HepG2 (cell line): ENCODE results near the gene RPS6KB2. TPM values are rescaled to one million over a fixed set of nuclear protein-coding genes. Genes with fewer than 3 reads are reported as not detected.

Experiments
- CBFB ChIP-seq: sonication (generic); formaldehyde crosslinking; IDR thresholded peaks from 2 replicates; pipeline ENCODE4 v1.4.0; 2020; ENCODE audit warnings: missing genetic modification reagents
- CC2D1A ChIP-seq: sonication (generic); formaldehyde crosslinking; IDR thresholded peaks from 2 replicates; pipeline ENCODE4 v1.8.1; 2023; ENCODE audit warnings: mild to moderate bottlenecking, missing genetic modification reagents
- CENPBD1 ChIP-seq: sonication (generic); formaldehyde crosslinking; IDR thresholded peaks from 2 replicates; pipeline ENCODE4 v1.8.0; 2022; ENCODE audit warnings: missing genetic modification reagents, low read depth, mild to moderate bottlenecking, borderline replicate concordance
- IRF9 ChIP-seq: sonication (generic); formaldehyde crosslinking; IDR thresholded peaks from 2 replicates; pipeline ENCODE4 v1.8.0; 2022; ENCODE audit warnings: missing genetic modification reagents, mild to moderate bottlenecking, borderline replicate concordance
- KLF11 ChIP-seq: IDR thresholded peaks from 2 replicates; pipeline ENCODE4 v1.6.1; 2016; ENCODE audit warnings: missing compliant biosample characterization
- NAIF1 ChIP-seq: sonication (generic); formaldehyde crosslinking; IDR thresholded peaks from 2 replicates; pipeline ENCODE4 v1.5.0; 2020; ENCODE audit warnings: mild to moderate bottlenecking, missing genetic modification reagents, borderline replicate concordance
- NR2F6 ChIP-seq, 2 experiments: IDR thresholded peaks; 2 replicates each; pipeline ENCODE4 v1.6.1; 2016; ENCODE audit warnings: antibody characterized with exemption in 1 of 2, mild to moderate bottlenecking in 1 of 2
- SCMH1 ChIP-seq: sonication (generic); formaldehyde crosslinking; IDR thresholded peaks from 2 replicates; pipeline ENCODE4 v1.9.0; 2021; ENCODE audit warnings: missing genetic modification reagents, mild to moderate bottlenecking, borderline replicate concordance
- SETDB1 ChIP-seq: sonication (generic); formaldehyde crosslinking; IDR thresholded peaks from 2 replicates; pipeline ENCODE4 v1.5.1; 2020; ENCODE audit warnings: missing genetic modification reagents, mild to moderate bottlenecking, borderline replicate concordance
- SMAD3 ChIP-seq: sonication (generic); formaldehyde crosslinking; IDR thresholded peaks from 2 replicates; pipeline ENCODE4 v1.4.0; 2020; ENCODE audit warnings: missing genetic modification reagents
- SP1 ChIP-seq, 2 experiments: fragments of 450-650 bp in 1 of 2; sonication (generic) in 1 of 2; formaldehyde crosslinking in 1 of 2; IDR thresholded peaks; 2 replicates each; pipeline versions ENCODE4 v1.4.0 to v1.6.1; 2016 to 2020; ENCODE audit warnings: missing genetic modification reagents in 1 of 2
- THAP8 ChIP-seq: sonication (generic); formaldehyde crosslinking; IDR thresholded peaks from 2 replicates; pipeline ENCODE4 v1.5.1; 2020; ENCODE audit warnings: missing genetic modification reagents, mild to moderate bottlenecking, borderline replicate concordance
- U2AF2 ChIP-seq: fragments of 200-400 bp; formaldehyde crosslinking; IDR thresholded peaks from 2 replicates; pipeline ENCODE4 v1.6.1; 2017; ENCODE audit warnings: low read depth, mild to moderate bottlenecking, low read length
- ZEB1 ChIP-seq: IDR thresholded peaks from 2 replicates; pipeline ENCODE4 v1.6.1; 2012; ENCODE audit warnings: mild to moderate bottlenecking, low read depth, inconsistent platforms; ENCODE audit not compliant: insufficient replicate concordance
- ZKSCAN8 ChIP-seq: IDR thresholded peaks from 2 replicates; pipeline ENCODE4 v1.6.1; 2016; ENCODE audit warnings: borderline replicate concordance, missing genetic modification reagents, missing compliant biosample characterization
- ZNF30 ChIP-seq: sonication (generic); formaldehyde crosslinking; IDR thresholded peaks from 2 replicates; pipeline ENCODE4 v1.5.0; 2020; ENCODE audit warnings: mild to moderate bottlenecking, missing genetic modification reagents
- ZNF34 ChIP-seq: sonication (generic); formaldehyde crosslinking; IDR thresholded peaks from 2 replicates; pipeline ENCODE4 v1.4.0; 2020; ENCODE audit warnings: mild to moderate bottlenecking, missing genetic modification reagents, borderline replicate concordance
- ZNF841 ChIP-seq: sonication (generic); formaldehyde crosslinking; IDR thresholded peaks from 2 replicates; pipeline ENCODE4 v1.8.1; 2023; ENCODE audit warnings: missing genetic modification reagents, borderline replicate concordance
- polyA plus RNA-seq, 8 experiments: library from polyadenylated mRNA; depleted of rRNA in 3 of 8; stranded (reverse) in 7 of 8; unstranded in 1 of 8; fragments of >200 nt; fragmentation: Illumina TruSeq in 4 of 8; extraction: Trizol in 4 of 8; gene quantifications; 2 replicates each; pipeline versions ENCODE4 v1.2.1 to v1.2.3, GENCODE V29; 2011 to 2016; ENCODE audit warnings: low read depth in 4 of 8, missing spikeins in 1 of 8, mixed read lengths in 1 of 8; ENCODE audit not compliant: insufficient read depth in 1 of 8
- total RNA-seq, 5 experiments: library from RNA; depleted of rRNA; stranded (reverse); fragments of >200 nt; fragmentation: Illumina TruSeq; extraction: Trizol; gene quantifications; 2 replicates each; pipeline ENCODE4 v1.2.3, GENCODE V29; 2016; ENCODE audit warnings: low read depth in 1 of 5
- TF ChIP-seq, protein P1 (sequence below): sonication (generic); formaldehyde crosslinking; IDR thresholded peaks from 2 replicates; pipeline ENCODE4 v1.4.0; 2020; ENCODE audit warnings: missing genetic modification reagents
- TF ChIP-seq, protein P2 (sequence below): sonication (generic); formaldehyde crosslinking; IDR thresholded peaks from 2 replicates; pipeline ENCODE4 v1.5.1; 2020; ENCODE audit warnings: mild to moderate bottlenecking, missing genetic modification reagents, moderate library complexity

RPS6KB2 gene
- total and polyA plus RNA-seq, 2 of the 13 experiments (the other 11 are each of a cell fraction or from before 2014, with no cell fraction given), result 52.9 to 54.8 TPM

DNA sequence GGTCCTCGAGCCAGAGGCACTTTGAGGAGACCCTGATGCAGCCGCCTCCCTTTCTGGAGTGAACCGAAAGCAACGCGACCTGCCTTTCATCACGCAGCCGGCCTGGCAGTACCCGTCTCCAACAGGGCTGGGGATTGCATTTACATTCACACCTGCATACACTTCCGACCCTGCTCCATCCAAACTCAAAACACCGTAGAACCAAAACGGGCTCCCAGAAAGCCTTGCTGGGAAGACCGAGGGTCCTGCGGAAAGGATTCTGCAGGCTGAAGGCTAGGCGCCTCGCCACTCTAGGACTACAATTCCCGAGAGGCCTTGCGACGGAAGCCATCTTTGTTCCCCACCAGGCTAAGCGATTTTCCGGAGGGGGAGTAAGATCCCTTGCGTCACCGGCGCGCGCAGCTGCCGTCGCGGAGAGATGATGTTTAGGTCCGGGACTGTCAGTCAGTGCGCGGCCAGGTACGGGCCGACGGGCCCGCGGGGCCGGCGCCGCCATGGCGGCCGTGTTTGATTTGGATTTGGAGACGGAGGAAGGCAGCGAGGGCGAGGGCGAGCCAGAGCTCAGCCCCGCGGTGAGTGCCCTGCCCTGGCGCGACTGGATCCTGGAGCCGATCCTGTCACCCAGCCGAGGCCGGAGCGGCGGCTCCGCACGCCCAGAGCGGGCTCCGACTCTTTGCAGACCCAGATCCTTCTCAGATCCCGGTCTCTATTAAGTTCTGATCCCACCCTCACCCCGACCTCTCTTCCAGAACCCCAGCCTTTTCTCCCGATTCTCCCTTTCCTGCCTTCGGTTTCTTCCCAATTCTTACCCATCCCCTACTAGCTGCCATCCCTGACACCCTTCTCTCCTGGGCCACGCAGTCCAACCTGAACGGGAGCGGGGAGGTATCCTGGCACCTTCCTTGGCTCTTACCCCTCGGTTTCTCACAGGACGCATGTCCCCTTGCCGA is at the start of gene RPS6KB2 (continued):
- TF ChIP-seq SMAD3 (CRISPR knock-in tag) (peak; percentile 68; the same call in 1 of the 2 replicates), ZNF30 (no peak), ZKSCAN8 (CRISPR knock-in tag) (no peak), CC2D1A (CRISPR knock-in tag) (no peak), SCMH1 (no peak), U2AF2 (no peak), KLF11 (no peak), NAIF1 (peak; percentile 74), THAP8 (CRISPR knock-in tag) (no peak), CENPBD1 (CRISPR knock-in tag) (no peak), SETDB1 (CRISPR knock-in tag) (no peak), NR2F6 (IDR thresholded peaks at IDR 0.05) (no peak; the same call in none of the 2 replicates), NR2F6 (CRISPR knock-in tag; IDR thresholded peaks at IDR 0.05) (peak; percentile 67), ZNF34 (CRISPR knock-in tag) (0 out of 2 replicates have a peak, but pooled peaks have one; percentile 53), CBFB (CRISPR knock-in tag) (0 out of 2 replicates have a peak, but pooled peaks have one; percentile 59), IRF9 (CRISPR knock-in tag) (peak; percentile 87; the same call in 1 of the 2 replicates), ZNF841 (CRISPR knock-in tag) (no peak), SP1 (IDR thresholded peaks at IDR 0.05) (no peak), SP1 (CRISPR knock-in tag; IDR thresholded peaks at IDR 0.05) (peak; percentile 86), ZEB1 (peak; percentile 90)
- TF ChIP-seq, protein P1, sequence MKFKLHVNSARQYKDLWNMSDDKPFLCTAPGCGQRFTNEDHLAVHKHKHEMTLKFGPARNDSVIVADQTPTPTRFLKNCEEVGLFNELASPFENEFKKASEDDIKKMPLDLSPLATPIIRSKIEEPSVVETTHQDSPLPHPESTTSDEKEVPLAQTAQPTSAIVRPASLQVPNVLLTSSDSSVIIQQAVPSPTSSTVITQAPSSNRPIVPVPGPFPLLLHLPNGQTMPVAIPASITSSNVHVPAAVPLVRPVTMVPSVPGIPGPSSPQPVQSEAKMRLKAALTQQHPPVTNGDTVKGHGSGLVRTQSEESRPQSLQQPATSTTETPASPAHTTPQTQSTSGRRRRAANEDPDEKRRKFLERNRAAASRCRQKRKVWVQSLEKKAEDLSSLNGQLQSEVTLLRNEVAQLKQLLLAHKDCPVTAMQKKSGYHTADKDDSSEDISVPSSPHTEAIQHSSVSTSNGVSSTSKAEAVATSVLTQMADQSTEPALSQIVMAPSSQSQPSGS, result peak; percentile 89
- TF ChIP-seq, protein P2, sequence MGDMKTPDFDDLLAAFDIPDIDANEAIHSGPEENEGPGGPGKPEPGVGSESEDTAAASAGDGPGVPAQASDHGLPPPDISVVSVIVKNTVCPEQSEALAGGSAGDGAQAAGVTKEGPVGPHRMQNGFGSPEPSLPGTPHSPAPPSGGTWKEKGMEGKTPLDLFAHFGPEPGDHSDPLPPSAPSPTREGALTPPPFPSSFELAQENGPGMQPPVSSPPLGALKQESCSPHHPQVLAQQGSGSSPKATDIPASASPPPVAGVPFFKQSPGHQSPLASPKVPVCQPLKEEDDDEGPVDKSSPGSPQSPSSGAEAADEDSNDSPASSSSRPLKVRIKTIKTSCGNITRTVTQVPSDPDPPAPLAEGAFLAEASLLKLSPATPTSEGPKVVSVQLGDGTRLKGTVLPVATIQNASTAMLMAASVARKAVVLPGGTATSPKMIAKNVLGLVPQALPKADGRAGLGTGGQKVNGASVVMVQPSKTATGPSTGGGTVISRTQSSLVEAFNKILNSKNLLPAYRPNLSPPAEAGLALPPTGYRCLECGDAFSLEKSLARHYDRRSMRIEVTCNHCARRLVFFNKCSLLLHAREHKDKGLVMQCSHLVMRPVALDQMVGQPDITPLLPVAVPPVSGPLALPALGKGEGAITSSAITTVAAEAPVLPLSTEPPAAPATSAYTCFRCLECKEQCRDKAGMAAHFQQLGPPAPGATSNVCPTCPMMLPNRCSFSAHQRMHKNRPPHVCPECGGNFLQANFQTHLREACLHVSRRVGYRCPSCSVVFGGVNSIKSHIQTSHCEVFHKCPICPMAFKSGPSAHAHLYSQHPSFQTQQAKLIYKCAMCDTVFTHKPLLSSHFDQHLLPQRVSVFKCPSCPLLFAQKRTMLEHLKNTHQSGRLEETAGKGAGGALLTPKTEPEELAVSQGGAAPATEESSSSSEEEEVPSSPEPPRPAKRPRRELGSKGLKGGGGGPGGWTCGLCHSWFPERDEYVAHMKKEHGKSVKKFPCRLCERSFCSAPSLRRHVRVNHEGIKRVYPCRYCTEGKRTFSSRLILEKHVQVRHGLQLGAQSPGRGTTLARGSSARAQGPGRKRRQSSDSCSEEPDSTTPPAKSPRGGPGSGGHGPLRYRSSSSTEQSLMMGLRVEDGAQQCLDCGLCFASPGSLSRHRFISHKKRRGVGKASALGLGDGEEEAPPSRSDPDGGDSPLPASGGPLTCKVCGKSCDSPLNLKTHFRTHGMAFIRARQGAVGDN (CRISPR knock-in tag), result peak; percentile 68
